ENCODE measurements around the gene EXOSC2.

The EXOSC2 gene

DNA sequence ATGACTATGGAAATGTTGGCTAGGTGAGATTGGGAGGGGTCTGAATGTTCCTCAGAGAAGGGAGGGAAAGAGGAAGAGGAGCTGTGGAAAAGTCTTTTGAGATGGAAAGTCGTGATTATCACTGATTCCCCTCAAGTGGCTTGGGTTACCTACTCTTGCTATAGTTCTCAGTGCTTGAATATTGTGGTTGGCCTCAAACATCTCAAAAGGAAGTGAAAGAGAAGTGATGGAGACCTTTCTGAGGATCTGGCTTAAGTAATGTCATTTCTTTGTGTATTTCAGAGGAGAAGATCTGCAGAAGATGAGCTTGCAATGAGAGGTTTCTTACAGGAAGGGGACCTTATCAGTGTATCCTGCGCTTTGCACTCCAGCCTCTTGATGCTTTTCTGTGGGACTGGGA lies 5.5 kb downstream of the EXOSC2 start:
- no peak for DNase-seq

DNA sequence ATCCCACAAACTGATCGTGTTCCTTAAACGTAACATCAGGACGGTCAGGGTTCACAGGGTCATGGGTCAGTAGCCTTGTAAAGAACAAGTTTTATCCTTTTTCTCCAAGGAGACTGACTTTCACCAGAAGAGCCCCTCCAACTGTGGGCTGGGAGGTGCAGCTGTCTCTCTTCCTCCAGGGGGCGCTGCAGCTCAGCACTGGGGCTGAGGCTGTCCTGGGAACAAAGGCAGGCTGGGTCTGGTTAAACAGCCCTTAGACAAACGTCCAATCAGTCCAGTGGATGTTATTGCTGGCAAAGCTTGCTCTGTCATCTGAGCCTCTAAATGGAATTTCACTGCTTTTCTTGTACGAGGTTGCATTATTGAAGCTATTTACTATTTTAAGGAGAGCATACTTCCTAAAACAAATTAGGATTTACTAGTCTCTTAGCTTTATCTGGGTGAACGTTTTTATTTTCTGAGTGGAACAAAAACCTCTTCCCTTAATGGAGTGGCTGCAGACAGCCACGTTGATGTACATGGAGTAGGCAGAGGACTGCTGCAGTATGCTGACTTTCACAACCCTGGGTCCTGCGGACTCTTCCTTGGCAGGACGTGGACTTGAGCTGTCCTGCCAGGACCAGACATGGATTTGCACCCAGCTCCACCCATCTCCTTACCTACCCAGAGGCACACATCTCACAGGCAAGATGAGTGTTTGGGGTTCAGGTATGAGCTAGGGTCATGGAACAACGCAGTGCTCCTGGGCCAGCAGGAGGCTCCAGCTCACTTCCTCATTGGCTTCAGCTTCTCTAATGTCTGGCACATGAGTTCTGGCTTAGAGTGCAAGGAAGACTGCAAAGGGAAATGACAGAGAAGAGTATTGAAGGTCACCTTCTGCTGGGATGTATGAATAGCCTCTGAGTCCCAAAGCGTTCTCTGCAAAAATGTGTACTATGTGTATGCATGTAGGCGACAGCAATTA lies 7.8 kb downstream of the EXOSC2 start:
- DNase-seq: no peak

DNA sequence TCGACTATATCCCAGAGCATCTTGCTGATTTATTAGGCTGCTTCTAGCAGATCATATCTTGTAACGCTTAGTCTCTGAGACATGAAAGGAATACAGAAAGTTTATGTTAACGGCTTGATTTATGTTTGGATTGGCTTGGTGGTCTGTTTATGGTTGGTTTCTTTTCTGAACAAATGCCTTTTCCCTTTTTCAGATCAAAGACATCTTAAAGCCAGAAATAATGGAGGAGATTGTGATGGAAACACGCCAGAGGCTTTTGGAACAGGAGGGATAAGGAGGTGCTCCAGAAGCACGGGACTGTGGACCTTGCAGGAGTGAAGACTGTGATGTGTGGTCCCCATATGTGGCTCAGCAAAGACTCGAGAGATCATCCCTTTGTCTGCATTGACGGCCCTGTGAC lies 9.9 kb downstream of the EXOSC2 start:
- no peak for DNase-seq

DNA sequence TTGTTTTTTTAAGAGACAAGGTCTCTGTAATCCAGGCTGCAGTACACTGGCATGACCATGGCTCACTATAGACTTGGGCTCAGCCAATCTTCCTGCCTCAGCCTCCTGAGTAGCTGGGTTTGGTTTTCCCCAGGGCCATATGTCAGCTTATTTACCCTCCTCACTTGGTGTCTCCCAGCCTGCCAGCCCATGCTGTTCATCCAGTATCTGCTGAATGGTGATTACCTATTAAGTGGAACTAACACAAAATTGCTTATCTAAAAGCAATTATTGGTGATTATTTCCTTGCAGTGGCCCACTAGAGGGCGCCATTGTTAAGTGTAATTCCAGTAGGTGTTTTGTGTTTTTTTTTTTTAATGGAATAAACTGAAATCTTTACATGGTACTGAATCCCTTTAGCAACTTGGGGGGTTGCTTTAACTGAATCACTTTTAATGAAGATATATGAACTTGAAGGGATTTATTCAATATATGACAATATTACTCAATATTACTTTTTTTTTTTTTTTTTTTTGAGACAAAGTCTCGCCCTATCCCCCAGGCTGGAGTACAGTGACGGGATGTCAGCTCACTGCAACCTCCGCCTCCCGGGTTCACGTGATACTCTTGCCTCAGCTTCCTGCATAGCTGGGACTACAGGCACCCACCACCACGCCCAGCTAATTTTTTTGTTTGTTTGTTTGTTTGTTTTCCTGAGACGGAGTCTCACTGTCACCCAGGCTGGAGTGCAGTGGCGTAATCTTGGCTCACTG lies 13.8 kb downstream of the EXOSC2 start:
- DNase-seq: no peak

DNA sequence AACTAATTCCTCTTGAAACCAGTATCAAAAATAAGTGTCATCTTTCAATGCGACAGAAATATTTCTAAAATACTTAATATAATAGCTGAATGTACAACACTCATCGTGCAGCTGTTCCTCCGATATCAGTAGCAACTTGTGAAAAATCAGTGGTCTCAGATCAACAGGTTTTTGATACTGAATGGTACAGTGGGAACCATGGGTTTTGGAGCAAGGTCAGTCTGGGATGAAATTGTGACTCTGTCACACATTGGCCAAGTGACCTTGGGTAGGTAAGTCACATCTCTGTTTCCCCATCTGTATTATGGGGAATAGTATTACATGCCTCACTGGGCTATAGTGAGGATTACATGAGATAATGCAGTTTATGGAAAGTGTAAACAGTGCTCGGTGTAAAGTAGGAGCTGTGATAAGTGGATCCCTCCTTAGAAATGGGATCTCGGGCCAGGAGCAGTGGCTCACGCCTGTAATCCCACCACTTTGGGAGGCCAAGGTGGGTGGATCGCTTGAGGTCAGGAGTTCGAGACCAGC lies 17.3 kb downstream of the EXOSC2 start:
- DNase-seq: no peak

DNA sequence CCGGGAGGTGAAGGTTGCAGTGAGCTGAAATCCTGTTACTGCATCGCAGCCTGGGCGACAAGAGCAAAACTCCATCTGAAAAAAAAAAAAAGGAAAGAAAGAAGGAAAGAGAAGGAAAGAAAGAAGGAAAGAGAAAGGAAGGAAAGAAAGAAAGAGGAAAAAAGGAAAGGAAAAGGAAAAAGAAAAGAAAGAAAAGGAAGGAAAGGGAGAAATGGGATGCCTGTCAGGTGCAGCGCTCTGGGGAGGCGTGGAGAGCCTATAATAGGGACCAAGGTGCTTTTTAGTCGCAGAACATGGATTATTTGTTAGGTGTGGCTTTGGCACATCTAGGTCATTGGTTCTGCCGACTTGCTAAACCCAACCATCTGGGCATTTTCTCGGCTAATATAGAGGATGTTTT lies 17.9 kb downstream of the EXOSC2 start:
- DNase-seq: no peak

DNA sequence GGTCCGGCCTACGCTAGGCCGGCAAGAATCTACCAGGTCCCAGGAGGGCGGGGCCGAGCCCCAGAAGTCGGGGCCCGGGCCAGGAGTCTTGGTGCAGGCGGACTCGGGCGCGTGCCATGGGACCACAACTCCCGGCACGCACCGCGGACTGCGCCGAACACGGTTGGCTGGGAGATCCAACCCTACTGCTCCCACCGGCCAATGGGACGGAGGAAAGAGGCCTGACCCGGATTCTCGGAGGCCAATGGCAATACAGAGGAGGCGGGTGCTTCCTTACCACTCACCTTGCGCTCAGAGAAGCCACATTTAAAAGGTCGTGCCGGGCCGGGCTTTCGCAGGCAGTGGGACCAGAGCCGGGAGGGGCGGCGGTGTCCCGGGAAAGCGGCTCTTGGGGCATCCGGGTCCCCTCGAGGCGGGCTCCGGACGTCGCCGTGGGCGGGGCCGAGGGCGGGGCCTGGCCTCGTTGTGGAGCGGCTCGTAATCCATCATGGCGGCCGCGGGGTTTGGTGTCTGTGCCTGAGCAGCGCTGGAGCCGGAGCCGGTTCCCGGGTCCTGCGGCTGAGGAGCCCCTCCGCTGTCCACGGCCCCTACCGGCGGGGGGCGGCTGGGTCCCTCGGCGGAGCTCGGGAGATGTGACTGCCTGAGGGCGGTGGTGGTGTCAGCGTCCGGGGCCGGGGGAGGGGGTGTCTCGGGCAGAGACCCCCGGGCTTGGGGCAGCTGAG lies 19.1 kb downstream of the EXOSC2 start:
- DNase-seq: peak; percentile 86

DNA sequence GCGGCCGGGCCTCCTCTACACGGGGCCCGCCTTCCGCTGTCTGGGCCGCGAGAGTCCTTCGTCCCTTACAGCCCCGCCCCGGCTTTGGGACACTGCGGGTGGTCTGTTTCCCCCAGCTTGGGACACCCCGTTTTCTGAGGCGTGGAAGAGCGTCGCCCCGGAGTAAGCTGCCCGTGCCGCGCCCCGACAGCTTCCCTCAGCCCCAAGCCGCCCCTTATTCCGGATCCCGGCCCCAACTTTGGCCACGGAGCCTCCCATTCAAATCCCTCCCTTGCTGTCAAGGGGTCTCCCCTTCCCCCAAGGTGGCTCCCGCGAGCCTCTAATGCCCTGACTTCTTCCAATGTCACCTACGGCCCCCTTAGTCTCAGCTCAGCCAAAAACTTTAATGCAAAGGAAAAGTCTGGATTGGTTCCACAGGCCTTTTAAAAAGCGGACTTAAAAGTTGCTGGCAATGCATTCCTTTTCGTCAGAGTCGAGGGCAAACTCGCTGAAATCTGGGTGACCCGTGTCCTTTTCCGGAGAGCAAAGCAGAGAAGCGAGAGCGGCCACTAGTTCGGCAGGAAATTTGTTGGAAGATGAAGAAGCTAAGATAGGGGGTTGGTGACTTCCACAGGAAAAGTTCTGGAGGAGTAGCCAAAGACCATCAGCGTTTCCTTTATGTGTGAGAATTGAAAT lies 19.8 kb downstream of the EXOSC2 start:
- DNase-seq: no peak

DNA sequence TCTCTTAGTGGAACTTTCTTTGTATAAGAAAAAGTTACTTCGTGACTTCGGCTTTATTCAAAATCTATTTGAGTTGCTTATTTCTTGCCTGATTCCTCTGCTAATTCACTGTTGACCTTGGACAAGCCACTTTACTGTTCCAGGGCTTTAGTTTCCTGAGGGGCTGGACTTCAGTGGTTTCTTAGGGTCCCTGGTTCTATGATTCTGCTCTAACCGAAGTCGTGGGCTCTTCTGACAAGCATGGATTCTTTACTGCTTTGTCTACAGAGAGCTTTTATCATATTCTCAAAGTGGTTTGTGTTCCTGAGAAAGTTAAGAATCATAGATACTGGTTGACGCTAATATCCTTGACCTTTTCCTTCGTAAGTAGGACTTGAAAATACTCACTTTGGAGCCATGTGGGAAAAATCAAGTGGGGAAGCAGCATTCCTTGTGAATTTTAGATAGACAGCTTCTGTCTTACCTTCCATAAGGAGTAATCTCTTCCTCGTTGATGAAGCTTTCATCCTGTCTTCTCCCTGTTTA lies 21.1 kb downstream of the EXOSC2 start:
- no peak for DNase-seq

DNA sequence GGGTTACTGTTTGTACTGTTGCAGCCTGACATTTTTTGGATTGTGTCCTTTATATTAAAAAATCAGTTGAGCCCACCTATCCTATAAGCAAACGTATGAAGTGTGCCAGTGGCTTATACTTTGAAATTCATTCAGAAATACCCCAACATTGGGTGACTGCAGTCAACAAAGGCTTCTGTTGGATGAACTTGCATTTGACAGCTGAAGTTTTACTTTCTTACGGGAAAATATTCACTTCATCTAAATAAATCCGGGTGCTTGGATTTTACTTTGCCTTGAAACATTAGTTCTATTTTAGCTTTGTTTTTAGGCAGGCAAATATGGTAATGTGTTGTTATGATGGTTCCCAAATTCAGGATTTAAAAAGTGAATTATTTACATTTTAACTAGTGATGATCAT lies 21.7 kb downstream of the EXOSC2 start:
- DNase-seq: no peak

DNA sequence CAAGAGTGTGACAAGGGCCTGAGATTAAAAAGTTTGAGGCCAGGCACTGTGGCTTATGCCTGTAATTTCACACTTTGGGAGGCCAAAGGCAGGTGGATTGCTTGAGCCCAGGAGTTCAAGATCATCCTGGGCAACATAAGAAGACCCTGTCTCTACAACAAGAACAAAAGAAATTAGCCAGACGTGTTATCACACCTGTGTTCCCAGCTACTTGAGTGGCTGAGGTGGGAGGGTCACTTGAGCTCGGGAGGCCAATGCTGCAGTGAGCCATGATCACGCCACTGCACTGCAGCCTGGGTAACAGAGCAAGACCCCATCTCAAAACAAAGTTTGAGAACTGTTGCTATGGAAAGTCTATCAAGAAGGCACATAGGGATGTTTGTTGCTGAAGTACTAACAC lies 25.0 kb downstream of the EXOSC2 start:
- no peak for DNase-seq

DNA sequence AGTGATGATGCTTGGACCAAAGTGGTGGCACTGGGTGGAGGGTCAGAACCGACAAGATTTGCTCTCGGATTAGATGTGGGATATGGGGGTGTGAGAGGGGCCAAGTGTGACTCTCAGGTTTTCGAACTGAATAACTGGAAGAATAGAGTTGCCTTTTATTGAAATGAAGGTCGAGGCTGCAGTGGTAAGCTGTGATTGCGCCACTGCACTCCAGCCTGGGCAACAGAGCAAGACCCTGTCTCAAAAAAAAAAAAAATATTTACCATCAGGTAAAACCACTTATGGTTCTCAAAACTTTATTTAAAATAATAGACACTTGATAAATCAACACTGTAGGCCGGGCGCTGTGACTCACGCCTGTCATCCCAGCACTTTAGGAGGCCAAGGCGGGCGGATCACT lies 27.2 kb downstream of the EXOSC2 start:
- no peak for DNase-seq

DNA sequence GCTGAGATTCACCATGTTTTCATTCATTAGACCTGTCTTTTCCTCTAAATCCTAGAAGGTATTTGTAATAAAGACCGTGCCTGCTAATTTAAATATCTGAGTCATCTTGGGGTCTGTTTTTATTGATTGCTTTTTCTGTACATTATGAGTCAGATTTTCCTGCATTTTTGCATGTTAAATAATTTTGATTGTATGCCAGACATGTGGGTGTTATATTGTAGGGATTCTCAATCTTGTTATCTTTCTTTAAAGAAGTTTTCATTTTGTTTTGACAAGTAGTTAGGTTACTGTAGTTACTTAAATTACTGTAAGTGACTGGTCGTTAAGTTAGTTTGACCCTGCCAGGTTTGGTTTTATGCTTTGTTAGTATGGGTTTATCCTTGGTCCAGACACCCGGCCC lies 35.1 kb downstream of the EXOSC2 start:
- no peak for DNase-seq

DNA sequence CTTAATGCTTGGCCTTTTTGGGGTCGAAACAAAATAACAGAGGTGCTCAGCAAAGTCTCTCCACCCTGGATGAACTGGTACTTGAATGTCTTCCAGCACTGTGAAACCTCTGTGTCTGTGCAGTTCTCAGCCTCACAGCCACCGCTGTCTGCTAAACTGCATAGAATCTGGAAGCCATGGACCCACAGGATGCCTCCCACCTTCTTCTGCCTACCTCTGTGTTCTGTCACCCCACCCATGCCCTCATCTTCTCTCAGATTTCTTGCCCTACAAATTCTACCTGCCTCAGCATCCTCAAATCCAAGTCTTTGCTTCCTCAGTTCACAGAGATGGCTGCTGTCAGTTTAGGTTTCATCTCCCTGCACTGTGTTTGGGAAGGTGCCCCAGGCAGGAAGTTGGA lies 35.6 kb downstream of the EXOSC2 start:
- DNase-seq: no peak

DNA sequence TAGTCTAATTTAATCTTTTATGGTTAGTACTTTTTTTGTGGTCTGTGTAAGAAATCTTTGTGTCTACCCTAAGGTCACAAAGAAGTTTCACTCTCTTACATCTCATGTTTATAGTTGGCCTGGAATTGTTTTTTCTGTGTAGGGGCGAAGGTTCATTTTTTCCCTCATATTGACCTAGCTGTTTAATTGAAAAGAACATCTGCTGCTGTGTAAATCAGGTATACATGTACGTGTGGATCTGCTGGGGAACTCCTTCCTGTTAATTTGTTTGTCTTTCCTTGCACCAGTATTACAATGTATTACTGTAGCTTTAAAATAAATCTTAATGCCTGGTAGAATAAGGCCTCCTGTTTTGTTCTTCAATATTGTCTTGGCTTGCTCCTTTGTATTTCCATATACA lies 37.8 kb downstream of the EXOSC2 start:
- DNase-seq: no peak

DNA sequence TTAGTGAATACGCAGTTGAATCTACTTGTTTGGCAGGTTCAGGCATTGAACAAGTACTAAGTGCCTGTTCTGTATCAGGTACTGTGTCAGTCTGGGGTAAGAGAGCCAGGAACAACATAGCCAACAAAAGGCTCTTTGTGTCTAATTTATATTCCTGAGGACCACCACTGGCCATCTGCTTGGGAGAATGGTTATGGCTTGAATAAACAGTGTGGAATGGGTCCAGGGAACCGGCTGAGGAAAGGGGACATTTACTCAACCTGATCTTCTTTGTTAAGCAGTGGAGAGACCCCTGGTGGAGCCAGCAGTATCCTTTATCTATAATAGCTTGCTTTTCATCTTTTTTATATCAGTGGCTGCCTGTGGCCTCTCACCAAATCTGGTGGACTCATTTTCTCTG lies 38.6 kb downstream of the EXOSC2 start:
- DNase-seq: no peak

DNA sequence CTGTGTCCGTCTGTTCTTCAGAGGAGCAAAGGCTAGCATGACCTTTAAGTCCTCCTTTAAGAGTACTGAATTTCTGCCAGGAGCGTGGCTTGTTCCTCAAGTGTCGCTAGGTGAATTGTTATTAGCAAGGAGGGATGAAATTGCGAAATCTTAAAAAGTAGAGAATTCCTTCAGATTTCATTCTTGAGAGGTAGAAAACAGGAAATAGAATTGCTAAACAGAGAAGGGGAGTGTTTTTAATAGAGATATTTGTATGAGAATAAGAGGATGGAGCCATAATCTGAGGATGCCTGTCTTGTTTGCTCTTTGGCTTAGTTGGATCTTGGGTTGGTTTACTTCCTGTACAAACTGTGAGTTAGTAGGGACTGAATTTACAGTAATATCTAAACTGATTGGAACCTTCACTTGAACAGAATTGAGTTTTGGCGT lies 39.2 kb downstream of the EXOSC2 start:
- DNase-seq: no peak

DNA sequence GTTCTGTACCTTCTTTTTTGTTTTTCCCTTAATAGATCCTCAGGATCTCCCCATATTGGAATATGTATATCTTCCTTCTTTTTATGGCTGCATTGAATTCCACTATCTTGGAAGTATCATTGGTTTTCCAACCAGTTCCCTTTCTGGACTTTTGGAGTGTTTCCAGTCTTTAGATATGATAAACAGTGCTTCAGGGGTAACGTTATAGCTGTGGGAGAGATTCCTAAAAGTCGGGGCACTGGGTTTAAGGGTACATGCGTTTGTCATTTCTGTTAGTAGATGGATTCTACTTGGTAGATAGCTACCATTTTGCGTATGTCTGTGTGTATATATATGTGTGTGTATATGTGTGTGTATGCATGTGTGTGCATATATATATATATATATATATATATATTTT lies 42.0 kb downstream of the EXOSC2 start:
- DNase-seq: no peak

DNA sequence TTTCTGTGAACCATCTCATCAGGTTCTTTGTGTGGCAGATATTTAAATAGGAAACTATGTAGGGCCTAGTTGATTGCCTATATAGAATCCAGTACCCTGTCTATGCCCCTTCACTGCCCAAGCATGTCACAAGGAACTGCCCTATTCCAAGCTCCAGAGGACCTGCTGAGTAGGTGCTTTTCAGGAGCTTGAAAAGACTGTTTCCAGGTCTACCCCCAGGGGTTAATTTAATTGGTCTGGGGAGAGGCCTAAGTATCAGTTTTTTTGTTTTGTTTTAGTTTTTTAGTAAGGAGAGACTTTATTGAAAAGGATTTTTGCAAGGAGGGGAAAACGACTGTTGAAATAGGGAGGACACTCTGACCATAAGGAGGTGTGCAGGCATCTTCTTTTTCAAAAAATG lies 43.3 kb downstream of the EXOSC2 start:
- no peak for DNase-seq

DNA sequence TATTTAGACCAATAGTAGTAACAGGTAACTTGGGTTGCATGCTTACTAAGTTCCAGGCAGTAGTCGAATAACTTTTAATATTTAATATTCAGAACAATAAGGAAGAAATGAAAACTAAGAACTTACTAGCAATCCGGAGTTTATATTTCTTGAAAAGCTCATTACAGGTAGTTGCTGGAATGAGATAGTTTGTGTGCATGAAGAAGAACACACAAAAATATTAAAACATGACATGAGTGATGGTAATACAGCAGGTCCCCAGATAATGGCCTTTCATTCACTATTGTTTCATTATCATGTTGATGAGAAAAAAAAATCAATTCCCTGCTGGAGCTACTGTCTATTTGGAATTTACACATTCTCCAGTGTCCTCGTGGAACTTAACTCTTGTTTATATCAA lies 44.7 kb downstream of the EXOSC2 start:
- DNase-seq: no peak

DNA sequence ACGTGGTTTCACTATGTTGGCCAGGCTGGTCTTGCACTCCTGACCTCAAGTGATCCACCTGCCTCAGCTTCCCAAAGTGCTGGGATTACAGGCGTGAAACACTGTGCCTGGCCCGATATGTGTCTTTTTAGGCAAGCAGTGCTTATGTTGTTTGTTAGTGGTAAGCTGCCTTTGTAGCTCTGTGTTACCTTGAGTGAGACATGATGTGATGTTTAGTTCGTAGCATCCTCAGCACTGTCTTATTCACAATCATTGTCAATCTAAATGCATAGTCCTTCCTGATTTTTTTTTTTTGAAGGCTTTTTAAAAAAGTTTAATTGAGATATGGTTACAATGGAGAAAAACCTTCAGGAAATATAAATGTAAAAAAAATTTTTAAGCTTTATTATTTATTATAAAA lies 45.5 kb downstream of the EXOSC2 start:
- no peak for DNase-seq

DNA sequence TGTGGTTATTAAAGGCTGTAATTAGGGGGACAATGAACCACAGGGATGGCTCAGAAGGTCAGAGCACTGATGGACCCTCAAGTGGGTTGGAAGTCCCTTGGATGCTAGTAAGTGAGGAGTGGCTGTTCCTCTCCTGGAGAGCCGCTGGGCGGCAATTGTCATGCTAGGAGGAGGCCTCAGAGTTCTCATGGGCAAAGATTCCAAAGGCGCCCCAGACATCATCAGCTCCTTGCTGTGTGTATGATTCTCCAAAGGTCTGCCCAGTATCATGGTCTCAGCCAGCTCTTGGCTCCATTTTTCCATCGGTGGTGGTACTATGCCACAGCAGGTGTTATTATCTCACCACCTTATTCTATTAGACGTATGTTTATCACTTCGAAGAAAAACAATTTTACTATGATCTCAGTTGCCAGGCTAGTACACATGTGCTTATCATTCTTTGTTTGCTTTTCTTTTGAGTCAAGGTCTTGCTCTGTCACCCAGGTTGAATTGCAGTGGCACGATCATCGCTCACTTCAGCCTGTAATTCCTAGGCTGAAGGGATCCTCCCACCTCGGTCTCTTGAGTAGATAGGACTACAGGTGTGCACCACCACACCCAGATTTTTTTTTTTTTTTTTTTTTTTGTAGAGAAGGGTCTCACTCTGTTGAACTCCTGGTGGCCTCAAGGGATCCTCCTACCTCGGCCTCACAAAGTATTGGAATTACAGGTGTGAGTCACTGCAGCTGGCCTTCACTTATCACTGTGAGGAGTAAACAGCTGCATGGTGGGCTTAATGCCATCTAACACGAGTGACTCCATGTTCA lies 46.8 kb downstream of the EXOSC2 start:
- no peak for DNase-seq

All from SIG-M5 (cell line).